H1 (cell line): ENCODE data around the gene TM9SF1.

Source experiments
- CTCF ChIP-seq, 3 experiments: IDR thresholded peaks; 1 replicate in 2 of 3; 2 replicates in 1 of 3; pipeline versions ENCODE4 v1.5.1 to v1.6.1; 2011; ENCODE audit warnings: low read length in 3 of 3, mild to moderate bottlenecking in 3 of 3, inconsistent platforms in 2 of 3, low read depth in 1 of 3, moderate library complexity in 1 of 3; ENCODE audit not compliant: insufficient read depth in 1 of 3; ENCODE audit errors: control extremely low read depth in 1 of 3
- EGR1 ChIP-seq: IDR thresholded peaks from 2 replicates; pipeline ENCODE4 v1.6.1; 2011; ENCODE audit warnings: low read depth, low read length, borderline replicate concordance
- EP300 ChIP-seq, 2 experiments: IDR thresholded peaks; 1 replicate in 1 of 2; 2 replicates in 1 of 2; pipeline ENCODE4 v1.6.1; 2011 to 2012; ENCODE audit warnings: low read depth in 2 of 2, low read length in 2 of 2, mild to moderate bottlenecking in 2 of 2, borderline replicate concordance in 1 of 2, inconsistent platforms in 1 of 2, moderate library complexity in 1 of 2
- EZH2 ChIP-seq: fragments of 200-600 bp; sonication (generic); IDR thresholded peaks from 2 replicates; pipeline ENCODE4 v1.7.1; 2012; ENCODE audit warnings: low read depth, mild to moderate bottlenecking, moderate library complexity, low read length, inconsistent platforms; ENCODE audit not compliant: severe bottlenecking
- POLR2A ChIP-seq, 2 experiments: IDR thresholded peaks; 1 replicate in 1 of 2; 2 replicates in 1 of 2; pipeline ENCODE4 v1.6.1; 2011; ENCODE audit warnings: low read depth in 2 of 2, low read length in 2 of 2, mild to moderate bottlenecking in 2 of 2; ENCODE audit errors: control extremely low read depth in 1 of 2
- TAF1 ChIP-seq: IDR thresholded peaks from 2 replicates; pipeline ENCODE4 v1.6.1; 2011; ENCODE audit warnings: mild to moderate bottlenecking, low read depth, low read length

DNA sequence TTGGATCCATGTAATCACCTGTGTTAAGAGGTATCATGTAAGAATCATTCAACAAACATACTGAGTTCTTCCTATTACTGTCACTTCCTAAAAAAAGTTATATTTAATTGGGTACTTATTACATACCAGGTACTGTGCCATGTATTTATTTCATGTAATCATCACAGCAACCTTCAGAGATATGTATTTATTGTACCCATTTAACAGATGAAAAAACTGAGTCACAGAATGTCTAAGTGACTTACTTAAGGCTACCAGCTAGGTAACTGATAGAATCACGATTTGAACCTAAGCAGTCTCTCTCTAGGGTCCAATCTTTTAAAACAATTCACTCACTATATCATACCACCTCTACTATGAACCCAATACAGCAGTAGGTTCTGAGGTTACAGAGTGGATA lies 50.8 kb downstream of the TM9SF1 start:
- TF ChIP-seq POLR2A (IDR thresholded peaks at IDR 0.05; ENCODE audit: control extremely low read depth in 1 of 2, low read depth in 2 of 2, low read length in 2 of 2): no peak
- no peak for TF ChIP-seq EZH2
- no peak for TF ChIP-seq CTCF (IDR thresholded peaks at IDR 0.05; ENCODE audit: control extremely low read depth in 1 of 3, insufficient read depth in 1 of 3, low read depth in 1 of 3, low read length in 3 of 3)
- TF ChIP-seq EGR1: no peak
- no peak for TF ChIP-seq EP300 (IDR thresholded peaks at IDR 0.05; ENCODE audit: borderline replicate concordance in 1 of 2, low read depth in 2 of 2, low read length in 2 of 2)
- no peak for TF ChIP-seq TAF1
